Measurements from ENCODE around the gene LCA5L.

Gene LCA5L

GRCh38 chr21:39452207-39452969 is 6.8 kb upstream of the LCA5L start:
- H3K4me3 ChIP-seq (ENCODE audit: low read depth, low read length) = no peak overlapping the region
- no peak for DNase-seq (ENCODE audit: low read depth)
- TF ChIP-seq, protein P1, sequence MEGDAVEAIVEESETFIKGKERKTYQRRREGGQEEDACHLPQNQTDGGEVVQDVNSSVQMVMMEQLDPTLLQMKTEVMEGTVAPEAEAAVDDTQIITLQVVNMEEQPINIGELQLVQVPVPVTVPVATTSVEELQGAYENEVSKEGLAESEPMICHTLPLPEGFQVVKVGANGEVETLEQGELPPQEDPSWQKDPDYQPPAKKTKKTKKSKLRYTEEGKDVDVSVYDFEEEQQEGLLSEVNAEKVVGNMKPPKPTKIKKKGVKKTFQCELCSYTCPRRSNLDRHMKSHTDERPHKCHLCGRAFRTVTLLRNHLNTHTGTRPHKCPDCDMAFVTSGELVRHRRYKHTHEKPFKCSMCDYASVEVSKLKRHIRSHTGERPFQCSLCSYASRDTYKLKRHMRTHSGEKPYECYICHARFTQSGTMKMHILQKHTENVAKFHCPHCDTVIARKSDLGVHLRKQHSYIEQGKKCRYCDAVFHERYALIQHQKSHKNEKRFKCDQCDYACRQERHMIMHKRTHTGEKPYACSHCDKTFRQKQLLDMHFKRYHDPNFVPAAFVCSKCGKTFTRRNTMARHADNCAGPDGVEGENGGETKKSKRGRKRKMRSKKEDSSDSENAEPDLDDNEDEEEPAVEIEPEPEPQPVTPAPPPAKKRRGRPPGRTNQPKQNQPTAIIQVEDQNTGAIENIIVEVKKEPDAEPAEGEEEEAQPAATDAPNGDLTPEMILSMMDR (IDR thresholded peaks at IDR 0.05; ENCODE audit: control insufficient read depth, extremely low read depth, insufficient read depth) = no peak

- TF ChIP-seq, protein P1 (IDR thresholded peaks at IDR 0.05; ENCODE audit: control insufficient read depth, extremely low read depth, insufficient read depth) = no peak
- H3K4me3 ChIP-seq (ENCODE audit: low read depth, low read length) = no peak within 1 kb of the TSS
These were observed 6.0 kb upstream of the LCA5L start, which contains the start of gene SH3BGR for GRCh38 chr21:39451332-39452206. TSS of gene SH3BGR (plus strand) at chr21:39451970. CDS start at chr21:39452097, 127 bp downstream.

DNA sequence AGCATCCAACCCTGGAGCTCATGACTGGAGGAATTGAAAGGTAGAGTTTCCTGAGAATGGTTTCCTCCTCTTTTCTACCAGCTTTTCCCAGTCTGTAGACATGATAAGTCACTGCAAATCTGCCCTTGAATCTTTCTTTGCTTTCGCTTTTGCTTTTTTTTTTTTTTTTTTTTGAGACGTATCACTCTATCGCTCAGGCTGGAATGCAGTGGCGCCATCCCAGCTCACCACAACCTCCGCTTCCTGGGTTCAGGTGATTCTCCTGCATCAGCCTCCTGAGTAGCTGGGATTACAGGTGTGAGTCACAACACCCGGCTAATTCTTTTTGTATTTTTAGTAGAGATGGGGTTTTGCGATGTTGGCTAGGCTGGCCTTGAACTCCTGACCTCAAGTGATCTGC is 1.7 kb upstream of the LCA5L start:
- no peak overlapping the region for H3K4me3 ChIP-seq (ENCODE audit: low read depth, low read length)
- TF ChIP-seq, protein P1 (IDR thresholded peaks at IDR 0.05; ENCODE audit: control insufficient read depth, extremely low read depth, insufficient read depth) = no peak
- DNase-seq (ENCODE audit: low read depth) = no peak

More at GRCh38 chr21:39451332-39452206, 6.0 kb upstream of the LCA5L start, which contains the start of gene SH3BGR:
- peak; percentile 68 for DNase-seq (ENCODE audit: low read depth)

- TF ChIP-seq, protein P1 (IDR thresholded peaks at IDR 0.05; ENCODE audit: control insufficient read depth, extremely low read depth, insufficient read depth) = no peak
- DNase-seq (ENCODE audit: low read depth) = no peak
- peak overlapping the region; percentile 76 for H3K4me3 ChIP-seq (ENCODE audit: low read depth, low read length)
These were observed 977 bp downstream of the LCA5L start for GRCh38 chr21:39444421-39445180.

GRCh38 chr21:39441502-39442475 is 3.8 kb downstream of the LCA5L start:
- H3K4me3 ChIP-seq (ENCODE audit: low read depth, low read length) = no peak overlapping the region
- no peak for DNase-seq (ENCODE audit: low read depth)
- TF ChIP-seq, protein P1 (IDR thresholded peaks at IDR 0.05; ENCODE audit: control insufficient read depth, extremely low read depth, insufficient read depth) = peak; percentile 77
